GOT3 (cell line): Measurements from ENCODE around the gene QRICH1.
A peak's percentile ranks its signal among the peaks of the same experiment; 100 is the strongest.

Experiments
- DNase-seq: peaks from one replicate; lab custom pipeline; 2025; ENCODE audit warnings: mixed read lengths; lab: John Stamatoyannopoulos, UW

The QRICH1 gene

GRCh38 chr3:48997714-48998637, 95.9 kb downstream of the QRICH1 start:
- no peak for DNase-seq

GRCh38 chr3:48997102-48997635, 96.7 kb downstream of the QRICH1 start:
- DNase-seq: no peak

GRCh38 chr3:48996640-48997039, 97.2 kb downstream of the QRICH1 start:
- no peak for DNase-seq

GRCh38 chr3:48993834-48994233, 100.0 kb downstream of the QRICH1 start:
- no peak for DNase-seq

- no peak for DNase-seq
Observed at GRCh38 chr3:48991851-48992545, 101.9 kb downstream of the QRICH1 start.

- no peak for DNase-seq
Observed at GRCh38 chr3:48990636-48991469, 103.0 kb downstream of the QRICH1 start.

GRCh38 chr3:48989796-48990635, 103.9 kb downstream of the QRICH1 start, which contains the start of gene P4HTM:
Gene P4HTM (plus strand): TSS chr3:48990241. CDS start chr3:48990257, 16 bp downstream.
- peak; percentile 68 for DNase-seq

GRCh38 chr3:48989126-48989795, 104.6 kb downstream of the QRICH1 start:
- DNase-seq: no peak

GRCh38 chr3:48985831-48986376, 108.0 kb downstream of the QRICH1 start:
- DNase-seq: no peak

- DNase-seq: no peak
Observed at GRCh38 chr3:48984663-48985062, 109.2 kb downstream of the QRICH1 start.

GRCh38 chr3:48983096-48983495, 110.8 kb downstream of the QRICH1 start:
- DNase-seq: no peak

GRCh38 chr3:48982686-48983085, 111.2 kb downstream of the QRICH1 start:
- no peak for DNase-seq

GRCh38 chr3:48982016-48982415, 111.9 kb downstream of the QRICH1 start:
- DNase-seq: no peak

- DNase-seq: no peak
Observed at GRCh38 chr3:48980295-48980694, 113.6 kb downstream of the QRICH1 start.
